Fibroblast of peridontal ligament (primary cell): ENCODE results near the gene CFAP410.
A peak's percentile ranks its signal among the peaks of the same experiment; 100 is the strongest.
"Not testable (repeated sequence)": the region's sequence is repeated elsewhere in the genome, so short reads cannot be mapped to it uniquely, and the experiment has no call there.

Source experiments
- DNase-seq: peaks from one replicate; pipeline ENCODE4 v3.0.0-alpha.2; 2010; ENCODE audit errors: extremely low read depth

The CFAP410 gene

DNA sequence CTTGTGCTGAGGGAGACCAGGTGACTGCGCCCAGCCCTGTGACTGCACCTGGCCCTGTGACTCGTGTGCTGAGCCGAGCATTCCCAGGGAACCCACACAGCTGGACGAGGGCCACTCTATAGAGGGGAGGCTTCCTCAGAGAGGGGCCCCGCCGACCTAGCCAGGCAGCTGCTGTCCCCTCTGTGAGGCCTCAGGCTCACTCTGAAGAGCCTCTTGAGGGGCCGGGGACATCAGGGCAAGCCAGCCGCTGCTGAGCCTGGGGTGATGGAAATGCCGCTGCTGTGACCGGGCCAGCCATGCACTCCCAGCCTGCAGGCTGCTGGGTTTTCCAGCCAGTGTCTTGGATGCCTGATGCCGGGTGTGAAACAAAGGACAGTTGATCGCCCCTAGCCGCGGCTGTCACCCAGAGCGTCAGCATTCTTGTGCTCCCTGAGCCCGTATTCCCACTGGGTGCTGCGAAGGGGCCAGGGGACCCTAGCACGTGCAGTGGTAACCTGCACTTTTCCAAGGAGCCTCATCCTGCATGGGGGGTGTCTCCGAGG is 21.9 kb downstream of the CFAP410 start:
- DNase-seq: no peak

DNA sequence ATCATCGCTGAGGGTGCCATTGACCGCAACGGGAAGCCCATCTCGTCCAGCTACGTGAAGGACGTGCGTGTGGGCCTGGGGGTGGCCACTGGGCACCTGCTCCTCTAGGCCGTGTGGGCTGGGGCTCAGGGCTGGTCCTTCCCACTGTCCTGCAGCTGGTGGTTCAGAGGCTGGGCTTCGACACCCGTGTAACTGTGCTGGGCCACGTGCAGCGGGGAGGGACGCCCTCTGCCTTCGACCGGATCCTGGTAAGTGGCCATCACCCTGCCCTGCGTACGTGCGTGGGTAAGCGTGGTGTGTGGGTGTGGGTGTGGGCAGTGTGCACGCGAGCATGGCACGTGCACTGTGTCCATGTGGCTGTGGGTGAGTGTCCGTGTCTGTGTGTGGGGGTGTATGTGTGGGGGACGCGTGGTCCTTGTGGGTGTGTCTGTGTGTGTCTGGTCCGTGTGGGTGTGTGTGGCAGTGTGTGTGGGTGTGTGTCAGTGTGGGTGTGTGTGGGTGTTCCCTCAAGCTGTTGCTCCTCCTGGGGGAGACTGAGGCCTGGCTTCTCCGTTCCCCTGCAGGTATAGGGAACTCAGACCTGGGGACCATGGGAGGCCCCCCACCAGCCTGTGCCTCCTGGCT is 22.8 kb downstream of the CFAP410 start:
- DNase-seq: no peak

DNA sequence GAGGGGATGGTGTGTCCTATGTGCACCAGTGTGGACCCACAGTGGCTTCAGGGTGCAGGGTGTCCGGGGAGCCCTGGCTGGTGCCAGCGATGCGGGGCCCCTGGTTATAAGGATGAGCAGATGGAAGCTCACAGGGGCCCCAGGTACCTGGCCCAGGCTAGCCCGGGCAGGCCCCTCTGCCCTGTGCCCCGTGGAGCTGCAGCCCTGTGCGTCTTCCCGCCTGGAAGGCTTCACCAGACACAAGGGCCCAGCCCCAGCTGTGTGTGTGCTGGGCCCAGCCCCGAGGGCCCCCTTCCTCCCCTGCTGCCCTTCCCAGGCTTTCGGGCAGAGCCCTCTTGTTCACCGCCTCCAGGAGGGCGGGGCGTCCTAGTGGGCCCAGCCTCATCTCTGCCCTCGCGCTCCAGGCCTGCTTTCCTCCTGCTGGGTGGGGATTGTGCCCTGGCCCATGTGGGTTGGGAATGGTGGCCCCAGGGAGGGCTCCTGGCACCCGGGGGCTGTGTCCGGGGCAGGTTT is 23.4 kb downstream of the CFAP410 start:
- DNase-seq: no peak

DNA sequence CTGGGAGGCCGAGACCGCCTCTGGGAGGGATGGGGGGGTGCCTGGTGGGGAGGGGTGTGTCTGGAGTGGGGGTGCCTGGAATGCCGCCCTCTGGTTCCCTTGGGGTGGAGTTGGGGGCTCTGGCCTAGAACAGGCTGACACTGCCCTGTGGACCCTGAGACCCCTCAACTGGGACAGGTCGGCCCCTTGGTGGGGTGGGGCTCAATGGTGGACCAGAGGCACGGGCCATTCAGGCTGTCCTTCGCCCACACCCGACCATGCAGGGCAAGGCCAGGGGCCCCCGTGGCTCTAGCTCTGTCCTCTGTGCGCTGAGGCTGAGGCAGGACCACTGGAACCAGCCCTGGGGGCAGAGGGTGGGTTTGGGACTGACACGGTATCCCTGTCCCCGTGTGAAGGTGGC is 24.6 kb downstream of the CFAP410 start:
- DNase-seq: no peak

DNA sequence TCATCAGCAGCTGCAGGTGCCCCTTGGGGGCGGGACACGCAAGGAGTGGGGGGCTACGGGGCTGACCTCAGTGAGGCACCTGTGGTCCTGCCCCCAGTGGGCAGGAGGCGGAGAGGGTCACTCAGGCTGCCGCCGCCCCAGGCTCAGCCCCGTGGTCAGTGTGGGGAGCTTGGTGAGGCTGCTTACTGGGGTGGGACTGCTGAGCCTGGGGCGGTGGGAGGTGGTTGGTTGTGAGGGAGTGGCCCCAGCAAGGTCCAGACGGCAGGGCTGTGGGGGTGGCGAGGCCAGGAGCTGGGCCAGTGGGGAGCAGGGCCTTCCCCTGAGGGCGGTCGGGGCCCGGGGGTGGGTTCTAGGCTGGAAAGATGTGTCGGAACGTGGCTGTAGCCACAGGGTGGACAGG is 25.1 kb downstream of the CFAP410 start:
- no peak for DNase-seq

DNA sequence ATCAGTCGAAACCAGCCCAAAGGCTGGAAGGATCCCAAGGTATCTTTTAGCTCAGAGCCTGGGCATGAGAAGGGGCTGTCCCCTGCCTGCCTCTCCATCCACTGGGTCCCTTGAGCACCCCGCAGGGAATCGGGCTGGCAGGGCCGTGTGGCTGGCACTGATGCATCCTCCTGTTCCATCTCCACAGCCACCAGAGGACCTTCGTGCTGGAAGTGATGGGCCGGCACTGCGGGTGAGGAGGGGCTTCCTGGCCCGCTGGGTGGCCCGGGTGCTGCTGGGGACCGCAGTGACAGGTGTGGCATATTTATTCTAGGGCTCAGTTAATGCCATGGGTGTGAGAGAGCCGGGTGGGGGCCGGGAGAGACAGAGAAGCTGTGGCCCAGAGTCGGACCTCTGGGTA is 25.7 kb downstream of the CFAP410 start:
- DNase-seq: no peak

DNA sequence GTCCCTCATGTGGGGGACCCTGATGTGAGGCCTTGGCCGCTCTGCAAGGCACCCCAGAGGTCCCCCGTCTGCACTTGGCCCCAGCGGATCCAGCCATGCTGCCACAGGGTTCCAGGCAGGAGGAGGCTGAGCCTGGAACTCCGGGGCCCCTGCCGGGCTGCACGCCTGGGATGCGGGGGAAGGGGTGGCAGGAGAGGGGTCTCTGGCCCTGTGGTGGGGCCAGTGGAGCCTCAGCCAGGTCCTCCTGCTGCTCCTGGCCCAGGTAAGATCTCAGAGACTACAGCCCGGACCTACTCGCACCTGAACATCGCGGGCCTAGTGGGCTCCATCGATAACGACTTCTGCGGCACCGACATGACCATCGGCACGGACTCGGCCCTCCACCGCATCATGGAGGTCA is 26.5 kb downstream of the CFAP410 start:
- DNase-seq: no peak

DNA sequence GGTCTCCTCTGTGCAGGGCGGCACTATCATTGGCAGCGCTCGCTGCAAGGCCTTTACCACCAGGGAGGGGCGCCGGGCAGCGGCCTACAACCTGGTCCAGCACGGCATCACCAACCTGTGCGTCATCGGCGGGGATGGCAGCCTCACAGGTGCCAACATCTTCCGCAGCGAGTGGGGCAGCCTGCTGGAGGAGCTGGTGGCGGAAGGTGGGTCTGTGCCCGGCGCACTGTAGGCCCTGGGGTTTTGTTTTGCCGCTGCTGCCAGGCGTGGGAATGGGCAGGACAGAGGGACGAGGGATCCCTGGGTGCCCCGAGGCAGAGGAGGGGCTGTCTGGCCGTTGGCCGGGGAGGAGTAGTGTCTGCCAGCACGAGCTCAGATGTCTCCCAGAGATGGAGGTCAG is 27.1 kb downstream of the CFAP410 start:
- no peak for DNase-seq

DNA sequence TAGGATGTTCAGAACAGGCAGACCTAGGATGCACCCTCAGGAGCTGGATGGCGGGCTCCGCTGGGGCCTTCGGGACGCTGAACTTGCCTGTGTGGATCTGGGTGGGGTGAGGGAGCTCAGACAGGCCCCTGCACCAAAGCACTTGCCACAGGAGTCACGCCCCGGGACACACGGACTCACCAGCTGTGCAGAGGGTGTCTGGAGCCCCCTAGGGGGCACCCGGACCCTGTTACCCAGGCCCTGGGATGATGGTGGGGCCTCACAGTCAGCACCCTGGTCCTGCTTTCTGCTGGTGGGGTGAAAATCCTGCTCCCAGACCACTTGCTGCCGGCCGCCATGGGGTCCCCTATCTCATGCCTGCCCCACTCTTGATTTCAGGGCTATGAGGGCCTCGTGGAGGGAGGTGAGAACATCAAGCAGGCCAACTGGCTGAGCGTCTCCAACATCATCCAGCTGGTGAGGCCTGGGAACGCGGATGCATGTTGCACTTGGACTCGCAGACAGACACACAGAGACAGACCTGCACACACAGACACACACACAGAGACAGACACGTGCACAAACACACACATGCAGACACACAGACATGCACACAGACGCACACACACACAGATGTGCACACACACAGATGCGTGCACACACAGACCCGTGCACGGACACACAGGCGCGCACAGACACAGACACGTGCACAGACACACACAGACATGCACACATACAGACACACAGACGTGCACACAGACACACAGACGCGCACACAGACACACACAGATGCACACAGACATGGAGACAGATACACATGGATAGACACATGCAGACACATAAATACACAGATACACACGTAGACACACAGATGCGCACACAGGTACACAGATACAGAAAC is 28.3 kb downstream of the CFAP410 start:
- no peak for DNase-seq

DNA sequence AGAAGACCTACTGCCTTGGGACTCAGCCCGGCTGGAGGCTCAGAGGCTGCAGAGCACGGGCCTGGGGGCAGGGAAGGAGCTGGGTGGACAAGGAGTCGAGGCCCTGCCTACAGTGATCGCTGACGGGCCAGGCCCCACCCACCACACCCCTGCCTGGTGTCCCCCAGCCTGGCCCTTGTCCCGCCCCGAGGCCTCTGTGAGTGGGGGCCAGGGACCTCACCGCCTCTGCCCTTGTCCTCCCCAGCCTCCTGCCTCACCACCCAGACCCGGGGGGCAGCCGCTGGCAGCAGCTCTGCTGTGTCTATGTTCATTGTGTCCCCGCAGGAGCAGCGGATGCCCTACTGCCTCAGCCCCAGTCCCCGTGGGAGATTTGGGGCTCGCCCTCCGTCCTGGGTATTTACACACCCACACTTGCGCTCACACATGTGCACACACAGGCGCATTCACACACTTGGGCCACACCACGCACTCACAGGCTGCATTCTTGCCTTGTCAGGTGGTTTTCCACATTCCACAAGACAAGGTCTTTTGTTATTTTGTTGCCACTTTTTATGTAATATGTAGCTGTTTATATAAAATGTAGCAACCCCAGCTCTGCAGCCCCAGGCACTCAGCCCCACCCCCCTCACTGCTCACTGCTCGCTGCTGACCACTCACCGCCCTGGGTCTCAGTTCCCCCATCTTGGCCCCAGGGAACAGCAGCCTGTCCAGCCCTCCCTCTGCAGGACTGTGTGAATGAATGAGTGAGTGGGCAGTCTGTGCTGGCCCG is 32.1 kb downstream of the CFAP410 start:
- no peak for DNase-seq

DNA sequence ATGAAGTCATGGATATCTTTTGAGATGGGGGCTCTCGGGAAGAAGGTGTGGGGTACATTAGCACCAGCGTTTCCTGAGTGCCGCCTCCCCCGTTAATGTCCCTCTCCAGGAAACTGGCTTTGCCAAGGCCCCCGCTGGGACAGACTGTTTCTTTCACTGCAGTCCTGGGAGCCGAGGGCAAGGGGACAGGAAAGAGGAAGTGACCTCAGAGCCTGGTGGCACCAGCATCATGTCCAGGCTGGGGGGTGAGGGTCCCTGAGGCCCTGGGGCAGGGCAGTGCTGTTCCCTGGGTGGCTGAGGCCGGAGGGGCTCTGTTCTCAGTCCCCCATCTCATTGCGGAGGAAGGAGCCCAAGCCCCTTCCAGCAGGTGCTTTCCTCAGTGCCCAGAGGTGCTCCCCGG is 33.5 kb downstream of the CFAP410 start:
- DNase-seq: no peak

DNA sequence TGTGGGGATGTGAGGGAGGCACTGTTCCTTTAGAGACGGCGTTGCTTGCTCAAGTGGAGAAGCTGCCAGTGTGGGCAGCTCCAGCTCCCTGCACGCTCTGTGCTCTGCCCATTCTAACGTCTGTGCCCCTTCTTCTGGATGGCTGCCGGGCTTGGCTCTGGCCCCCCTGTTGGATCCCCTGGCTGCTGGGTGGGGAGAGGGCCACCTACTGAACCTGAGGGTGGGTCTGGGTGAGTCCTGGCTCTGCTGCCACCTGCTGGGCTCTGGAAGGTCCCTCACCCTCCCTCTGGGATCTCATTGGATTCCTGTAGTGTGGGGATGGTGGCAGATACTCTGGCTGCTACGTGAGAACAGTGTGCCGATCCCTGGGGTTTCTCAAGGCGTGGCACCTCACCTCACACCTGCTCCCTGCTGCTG is 34.3 kb downstream of the CFAP410 start:
- DNase-seq: peak; percentile 34

DNA sequence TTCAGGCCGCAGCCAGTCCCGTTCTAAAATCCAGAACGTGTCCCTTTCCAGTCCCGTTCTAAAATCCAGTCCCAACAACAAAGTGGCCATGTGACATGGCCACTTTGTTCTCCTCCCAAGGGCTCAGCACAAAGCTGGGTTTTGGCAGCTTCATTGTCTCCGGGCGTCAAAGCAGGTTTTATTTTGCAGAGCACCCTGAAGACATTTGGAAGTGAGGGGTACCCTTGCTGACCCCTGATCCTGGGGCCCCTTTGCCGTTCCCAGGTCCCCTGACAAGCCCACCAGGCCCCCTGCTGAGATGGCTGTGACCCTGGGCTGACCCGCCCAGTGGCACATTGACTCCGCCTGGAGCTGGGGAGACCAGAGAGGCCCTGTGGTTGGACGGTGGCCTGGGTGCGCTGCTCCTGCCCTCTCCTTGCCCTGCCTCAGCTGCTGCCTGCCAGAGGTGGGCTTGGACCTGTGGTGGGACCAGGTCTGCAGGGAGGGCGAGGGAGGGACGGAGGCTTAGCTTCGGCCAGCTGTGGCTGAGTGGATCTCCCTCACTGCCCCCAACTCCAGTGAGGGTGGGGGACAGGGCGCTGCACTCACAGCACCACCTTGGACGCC is 35.1 kb downstream of the CFAP410 start:
- no peak for DNase-seq

DNA sequence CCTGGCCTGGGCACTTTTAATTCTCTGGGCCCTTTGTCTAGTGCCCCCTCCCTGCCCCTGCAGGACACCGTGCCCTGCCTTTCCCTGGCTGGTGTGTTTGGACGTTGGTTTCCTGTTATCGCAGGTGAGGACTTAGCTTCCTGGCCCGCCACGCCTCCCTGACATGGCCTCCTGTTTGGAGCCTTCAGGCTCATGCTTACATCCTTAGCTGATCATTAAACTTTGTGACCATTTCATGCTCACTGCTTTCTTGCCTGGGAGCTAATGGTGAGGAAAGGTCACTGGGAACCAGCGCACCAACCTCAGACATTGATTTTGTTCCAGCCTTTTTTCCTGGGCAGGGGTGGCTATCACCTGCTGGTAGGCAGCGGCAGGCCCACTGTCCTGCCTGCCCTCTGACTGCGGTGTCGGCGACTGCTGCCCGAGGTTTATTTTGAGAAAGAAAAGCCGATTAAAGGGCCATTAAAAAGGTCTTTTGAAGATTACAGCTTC is 35.7 kb downstream of the CFAP410 start:
- DNase-seq: no peak

DNA sequence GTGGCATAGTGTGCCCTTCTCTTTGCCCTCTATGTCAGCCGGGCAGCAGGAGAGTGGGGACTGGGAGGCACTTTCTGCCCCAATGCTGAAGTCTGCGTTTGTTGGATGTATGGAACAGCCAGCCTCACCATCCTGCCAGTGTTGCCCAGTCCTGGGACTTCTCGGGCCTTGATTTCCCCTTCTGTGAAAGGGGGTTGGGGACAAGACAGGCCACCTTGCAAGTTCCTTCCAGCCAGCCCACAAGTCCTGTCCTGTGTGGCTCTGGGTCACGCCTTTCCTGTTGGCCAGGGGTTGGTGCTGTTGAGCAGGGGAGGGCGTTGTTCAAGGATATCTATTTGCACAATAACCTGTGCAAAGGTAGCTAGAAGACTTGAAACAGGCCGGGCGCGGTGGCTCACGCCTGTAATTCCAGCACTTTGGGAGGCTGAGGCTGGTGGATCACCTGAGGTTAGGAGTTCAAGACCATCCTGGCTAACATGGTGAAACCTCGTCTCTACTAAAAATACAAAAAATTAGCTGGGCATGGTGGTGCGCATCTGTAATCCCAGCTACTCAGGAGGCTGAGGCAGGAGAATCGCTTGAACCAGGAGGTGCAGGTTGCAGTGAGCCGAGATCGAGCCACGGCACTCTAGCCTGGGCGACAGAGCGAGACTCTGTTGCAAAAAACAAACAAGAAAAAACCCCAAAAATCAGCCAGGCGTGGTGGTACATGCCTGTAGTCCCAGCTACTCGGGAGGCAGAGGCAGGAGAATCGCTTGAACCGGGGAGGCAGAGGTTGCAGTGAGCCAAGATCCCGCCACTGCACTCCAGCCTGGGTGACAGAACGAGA is 36.4 kb downstream of the CFAP410 start:
- DNase-seq: not testable (repeated sequence)

DNA sequence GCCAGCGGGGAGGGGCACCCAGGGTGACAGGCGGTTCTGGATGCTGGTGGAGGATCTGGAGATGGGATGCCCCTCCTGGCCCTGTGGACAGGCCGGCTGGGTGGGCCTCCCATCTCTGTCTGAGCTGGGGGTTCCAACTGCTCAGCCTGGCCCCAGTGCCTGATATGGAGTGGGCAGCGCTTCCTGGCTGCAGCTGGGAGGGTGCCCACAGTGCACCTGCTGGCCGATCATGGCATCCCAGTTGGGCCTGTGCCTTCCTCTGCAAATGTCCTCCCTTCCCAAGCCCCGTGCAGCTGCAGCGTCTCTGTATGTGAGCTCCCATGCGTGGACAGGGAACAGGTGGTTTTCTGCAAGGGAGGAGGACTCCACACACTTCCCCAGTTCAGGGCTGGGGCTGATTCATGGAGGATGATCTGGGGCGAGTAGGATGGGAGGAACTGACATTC is 37.2 kb downstream of the CFAP410 start:
- no peak for DNase-seq

DNA sequence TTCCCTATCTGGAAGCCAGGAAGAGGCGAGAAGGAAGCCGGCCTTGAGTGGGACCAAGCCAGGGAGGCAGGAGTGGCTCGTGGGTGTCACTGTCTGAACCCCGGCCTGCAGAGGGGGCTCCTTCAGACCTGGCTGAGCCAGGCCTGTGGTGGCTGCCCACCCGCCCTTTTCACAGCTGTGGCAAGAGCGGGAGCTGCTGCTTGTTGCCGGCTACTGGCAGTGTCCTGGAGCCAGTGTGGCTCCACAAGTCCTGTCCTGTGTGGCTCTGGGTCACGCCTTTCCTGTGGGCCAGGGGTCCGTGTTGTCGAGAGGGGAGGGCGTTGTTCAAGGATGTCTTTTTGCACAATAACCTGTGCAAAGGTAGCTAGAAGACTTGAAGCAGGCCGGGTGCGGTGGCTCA is 38.0 kb downstream of the CFAP410 start:
- no peak for DNase-seq

DNA sequence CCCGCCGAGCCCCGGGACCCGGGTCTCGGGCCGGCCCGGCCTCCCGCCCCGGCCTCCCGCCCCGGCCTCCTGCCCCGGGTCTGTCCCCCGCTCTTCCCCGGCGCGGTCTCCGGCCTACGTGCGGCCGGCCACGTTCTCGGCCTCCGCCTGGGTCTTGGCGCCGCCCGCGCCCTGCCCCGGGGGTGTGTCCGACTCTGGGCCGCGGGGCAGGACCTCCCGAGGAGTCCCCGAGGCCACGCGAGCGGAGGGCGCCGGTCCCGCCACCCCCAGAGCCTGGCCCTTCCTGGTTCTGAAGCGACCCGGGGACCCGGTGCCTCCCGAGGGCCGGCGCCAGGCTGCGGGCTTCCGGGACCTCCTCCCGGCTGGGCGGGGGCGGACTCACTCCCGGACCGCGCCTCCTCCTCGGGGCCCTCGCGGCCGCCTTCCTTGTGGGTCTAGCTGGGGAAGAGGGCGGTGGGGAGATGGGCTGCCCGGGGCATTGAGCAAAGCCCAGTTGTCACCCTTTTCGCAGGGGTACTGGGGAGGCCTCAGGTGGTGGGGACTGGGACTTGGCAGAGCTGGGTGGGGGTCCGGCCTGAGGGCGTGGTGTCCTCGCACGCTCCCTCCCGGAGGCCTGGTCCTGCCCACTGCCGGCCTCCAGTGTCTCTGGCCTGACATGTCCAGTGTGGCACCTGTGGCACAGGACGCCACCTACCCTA is 38.8 kb downstream of the CFAP410 start:
- peak; percentile 20 for DNase-seq

DNA sequence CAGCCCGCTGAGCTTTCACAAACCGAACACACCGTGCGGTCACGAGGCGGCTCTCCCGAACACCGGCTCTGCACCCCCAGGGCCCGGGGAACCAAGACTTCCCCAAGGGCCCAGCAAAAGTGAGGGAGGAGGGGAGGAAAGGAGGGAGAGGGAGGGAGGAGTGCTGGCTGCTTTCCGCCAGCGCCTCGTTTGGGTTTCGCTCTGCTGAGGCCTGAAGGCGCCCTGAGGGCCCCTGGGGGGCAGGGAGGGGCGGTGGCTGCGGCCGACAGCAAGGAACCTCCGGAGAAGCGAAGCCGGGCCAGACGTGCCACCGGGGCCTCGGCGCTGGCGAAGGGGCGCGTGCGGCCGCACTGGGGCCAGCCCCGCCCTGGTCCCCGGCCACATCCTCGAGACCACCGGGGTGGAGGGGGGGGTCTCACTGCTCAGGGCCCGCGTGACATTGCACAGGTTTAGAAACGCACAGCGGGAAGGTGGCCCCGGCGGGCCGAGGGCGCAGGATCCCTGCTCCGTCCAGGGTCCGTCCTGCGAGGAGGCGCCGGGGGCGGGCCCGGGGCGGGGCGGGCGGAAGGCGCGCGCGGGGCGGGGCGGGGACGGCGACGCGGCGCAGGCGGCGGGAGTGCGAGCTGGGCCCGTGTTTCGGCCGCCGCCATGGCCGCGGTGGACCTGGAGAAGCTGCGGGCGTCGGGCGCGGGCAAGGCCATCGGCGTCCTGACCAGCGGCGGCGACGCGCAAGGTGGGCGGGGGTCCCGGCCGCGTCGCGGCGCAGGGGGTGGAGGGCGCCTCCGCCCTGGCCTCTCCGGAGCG is 39.5 kb downstream of the CFAP410 start, which contains the start of gene PFKL:
PFKL (plus strand) TSS at position 596 of the 804 bp plus-strand sequence; CDS start at position 649, 53 bp downstream.
- no peak for DNase-seq
